ENCODE data around the gene THRAP3. TPM values are rescaled to one million over a fixed set of nuclear protein-coding genes. Genes with fewer than 3 reads are reported as not detected.

Gene THRAP3
- total and polyA plus RNA-seq, 9 of the 15 experiments (the other 6 are each of a cell fraction or from before 2014, with no cell fraction given) = 66.2 to 135 (median 113) TPM

- TF ChIP-seq TRIM28 (IDR thresholded peaks at IDR 0.05) = 0 out of 2 replicates have a peak, but pooled peaks have one; percentile 32
- no peak for TF ChIP-seq SRSF9 (IDR thresholded peaks at IDR 0.05; ENCODE audit: borderline replicate concordance, low read depth, low read length)
- no peak; a peak in 1 of 4 replicates for TF ChIP-seq CSDE1 (IDR thresholded peaks at IDR 0.05)
- TF ChIP-seq ZNF589 (CRISPR knock-in tag; IDR thresholded peaks at IDR 0.05; ENCODE audit: low read depth) = no peak
- TF ChIP-seq SMC3 (conservative IDR thresholded peaks at IDR 0.05; ENCODE audit: insufficient read depth, low read depth, low read length) = no peak
- no peak for TF ChIP-seq PKNOX1 (IDR thresholded peaks at IDR 0.05)
- no peak for TF ChIP-seq TCFL5 (CRISPR knock-in tag; conservative IDR thresholded peaks at IDR 0.05)
- peak; percentile 56 for TF ChIP-seq CHD1 (IDR thresholded peaks at IDR 0.05; ENCODE audit: low read length)
- TF ChIP-seq KLF1 (tag; IDR thresholded peaks at IDR 0.05) = no peak
- TF ChIP-seq, protein P1, sequence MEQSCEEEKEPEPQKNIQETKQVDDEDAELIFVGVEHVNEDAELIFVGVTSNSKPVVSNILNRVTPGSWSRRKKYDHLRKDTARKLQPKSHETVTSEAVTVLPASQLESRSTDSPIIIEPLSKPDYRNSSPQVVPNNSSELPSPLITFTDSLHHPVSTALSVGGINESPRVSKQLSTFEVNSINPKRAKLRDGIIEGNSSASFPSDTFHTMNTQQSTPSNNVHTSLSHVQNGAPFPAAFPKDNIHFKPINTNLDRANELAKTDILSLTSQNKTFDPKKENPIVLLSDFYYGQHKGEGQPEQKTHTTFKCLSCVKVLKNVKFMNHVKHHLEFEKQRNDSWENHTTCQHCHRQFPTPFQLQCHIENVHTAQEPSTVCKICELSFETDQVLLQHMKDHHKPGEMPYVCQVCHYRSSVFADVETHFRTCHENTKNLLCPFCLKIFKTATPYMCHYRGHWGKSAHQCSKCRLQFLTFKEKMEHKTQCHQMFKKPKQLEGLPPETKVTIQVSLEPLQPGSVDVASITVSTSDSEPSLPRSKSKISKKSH (CRISPR knock-in tag; IDR thresholded peaks at IDR 0.05) = no peak
- TF ChIP-seq NR3C1 (CRISPR knock-in tag; IDR thresholded peaks at IDR 0.05) = no peak
- TF ChIP-seq DACH1 (IDR thresholded peaks at IDR 0.05; ENCODE audit: partially characterized antibody) = no peak
- no peak for TF ChIP-seq ZNF146 (CRISPR knock-in tag; IDR thresholded peaks at IDR 0.05; ENCODE audit: unreplicated experiment)
- no peak for TF ChIP-seq NEUROD1 (IDR thresholded peaks at IDR 0.05; ENCODE audit: borderline replicate concordance, low read depth, low read length, partially characterized antibody)
- TF ChIP-seq, protein P2, sequence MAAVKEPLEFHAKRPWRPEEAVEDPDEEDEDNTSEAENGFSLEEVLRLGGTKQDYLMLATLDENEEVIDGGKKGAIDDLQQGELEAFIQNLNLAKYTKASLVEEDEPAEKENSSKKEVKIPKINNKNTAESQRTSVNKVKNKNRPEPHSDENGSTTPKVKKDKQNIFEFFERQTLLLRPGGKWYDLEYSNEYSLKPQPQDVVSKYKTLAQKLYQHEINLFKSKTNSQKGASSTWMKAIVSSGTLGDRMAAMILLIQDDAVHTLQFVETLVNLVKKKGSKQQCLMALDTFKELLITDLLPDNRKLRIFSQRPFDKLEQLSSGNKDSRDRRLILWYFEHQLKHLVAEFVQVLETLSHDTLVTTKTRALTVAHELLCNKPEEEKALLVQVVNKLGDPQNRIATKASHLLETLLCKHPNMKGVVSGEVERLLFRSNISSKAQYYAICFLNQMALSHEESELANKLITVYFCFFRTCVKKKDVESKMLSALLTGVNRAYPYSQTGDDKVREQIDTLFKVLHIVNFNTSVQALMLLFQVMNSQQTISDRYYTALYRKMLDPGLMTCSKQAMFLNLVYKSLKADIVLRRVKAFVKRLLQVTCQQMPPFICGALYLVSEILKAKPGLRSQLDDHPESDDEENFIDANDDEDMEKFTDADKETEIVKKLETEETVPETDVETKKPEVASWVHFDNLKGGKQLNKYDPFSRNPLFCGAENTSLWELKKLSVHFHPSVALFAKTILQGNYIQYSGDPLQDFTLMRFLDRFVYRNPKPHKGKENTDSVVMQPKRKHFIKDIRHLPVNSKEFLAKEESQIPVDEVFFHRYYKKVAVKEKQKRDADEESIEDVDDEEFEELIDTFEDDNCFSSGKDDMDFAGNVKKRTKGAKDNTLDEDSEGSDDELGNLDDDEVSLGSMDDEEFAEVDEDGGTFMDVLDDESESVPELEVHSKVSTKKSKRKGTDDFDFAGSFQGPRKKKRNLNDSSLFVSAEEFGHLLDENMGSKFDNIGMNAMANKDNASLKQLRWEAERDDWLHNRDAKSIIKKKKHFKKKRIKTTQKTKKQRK (IDR thresholded peaks at IDR 0.05; ENCODE audit: borderline replicate concordance, low read depth, low read length) = 0 out of 2 replicates have a peak, but pooled peaks have one; percentile 1
- TF ChIP-seq, protein P3, sequence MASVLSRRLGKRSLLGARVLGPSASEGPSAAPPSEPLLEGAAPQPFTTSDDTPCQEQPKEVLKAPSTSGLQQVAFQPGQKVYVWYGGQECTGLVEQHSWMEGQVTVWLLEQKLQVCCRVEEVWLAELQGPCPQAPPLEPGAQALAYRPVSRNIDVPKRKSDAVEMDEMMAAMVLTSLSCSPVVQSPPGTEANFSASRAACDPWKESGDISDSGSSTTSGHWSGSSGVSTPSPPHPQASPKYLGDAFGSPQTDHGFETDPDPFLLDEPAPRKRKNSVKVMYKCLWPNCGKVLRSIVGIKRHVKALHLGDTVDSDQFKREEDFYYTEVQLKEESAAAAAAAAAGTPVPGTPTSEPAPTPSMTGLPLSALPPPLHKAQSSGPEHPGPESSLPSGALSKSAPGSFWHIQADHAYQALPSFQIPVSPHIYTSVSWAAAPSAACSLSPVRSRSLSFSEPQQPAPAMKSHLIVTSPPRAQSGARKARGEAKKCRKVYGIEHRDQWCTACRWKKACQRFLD (CRISPR knock-in tag; IDR thresholded peaks at IDR 0.05) = no peak
- TF ChIP-seq, protein P4, sequence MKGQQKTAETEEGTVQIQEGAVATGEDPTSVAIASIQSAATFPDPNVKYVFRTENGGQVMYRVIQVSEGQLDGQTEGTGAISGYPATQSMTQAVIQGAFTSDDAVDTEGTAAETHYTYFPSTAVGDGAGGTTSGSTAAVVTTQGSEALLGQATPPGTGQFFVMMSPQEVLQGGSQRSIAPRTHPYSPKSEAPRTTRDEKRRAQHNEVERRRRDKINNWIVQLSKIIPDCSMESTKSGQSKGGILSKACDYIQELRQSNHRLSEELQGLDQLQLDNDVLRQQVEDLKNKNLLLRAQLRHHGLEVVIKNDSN (CRISPR knock-in tag; IDR thresholded peaks at IDR 0.05) = no peak
- no peak for TF ChIP-seq LARP7 (IDR thresholded peaks at IDR 0.05)
Measured at GRCh38 chr1:36223381-36223995, 755 bp upstream of the THRAP3 start (continued).

Data from K562 (cell line).